HL-60 (cell line): Measurements from ENCODE around the gene DCDC2C.

Source experiments
- CTCF ChIP-seq: IDR thresholded peaks from one replicate; pipeline ENCODE4 v1.5.1; 2011; ENCODE audit warnings: low read length, control low read depth, inconsistent platforms; ENCODE audit not compliant: insufficient read depth
- GABPA ChIP-seq: IDR thresholded peaks from 2 replicates; pipeline ENCODE4 v1.6.1; 2012; ENCODE audit warnings: low read depth
- REST ChIP-seq: IDR thresholded peaks from 2 replicates; pipeline ENCODE4 v1.6.1; 2012; ENCODE audit warnings: low read depth; ENCODE audit not compliant: insufficient replicate concordance

- TF ChIP-seq CTCF, result no peak
- TF ChIP-seq REST, result no peak
- TF ChIP-seq GABPA, result no peak
These were observed 133.7 kb downstream of the DCDC2C start for GRCh38 chr2:3837086-3837485.
